NB4 (cell line): Measurements from ENCODE around the gene EPS8L1.
A peak's percentile ranks its signal among the peaks of the same experiment; 100 is the strongest.

Experiments used
- DNase-seq: peaks from one replicate; pipeline ENCODE4 v3.0.0; 2010; ENCODE audit warnings: low read depth
- H3K4me3 ChIP-seq: one replicate; pipeline ENCODE4 v1.5.1; 2011; ENCODE audit warnings: mild to moderate bottlenecking, low read depth, low read length, moderate library complexity
- CTCF ChIP-seq: IDR thresholded peaks from one replicate; pipeline ENCODE4 v1.5.1; 2012; ENCODE audit warnings: low read depth, low read length
- MAX ChIP-seq: IDR thresholded peaks from 2 replicates; pipeline ENCODE4 v1.6.1; 2011; ENCODE audit warnings: low read depth, low read length
- MYC ChIP-seq: IDR thresholded peaks from 2 replicates; pipeline ENCODE4 v1.6.1; 2011; ENCODE audit warnings: low read depth, low read length
- POLR2A ChIP-seq: IDR thresholded peaks from 2 replicates; pipeline ENCODE4 v1.6.1; 2011; ENCODE audit warnings: mild to moderate bottlenecking; ENCODE audit not compliant: insufficient read length; ENCODE audit errors: extremely low read depth

Gene EPS8L1

DNA sequence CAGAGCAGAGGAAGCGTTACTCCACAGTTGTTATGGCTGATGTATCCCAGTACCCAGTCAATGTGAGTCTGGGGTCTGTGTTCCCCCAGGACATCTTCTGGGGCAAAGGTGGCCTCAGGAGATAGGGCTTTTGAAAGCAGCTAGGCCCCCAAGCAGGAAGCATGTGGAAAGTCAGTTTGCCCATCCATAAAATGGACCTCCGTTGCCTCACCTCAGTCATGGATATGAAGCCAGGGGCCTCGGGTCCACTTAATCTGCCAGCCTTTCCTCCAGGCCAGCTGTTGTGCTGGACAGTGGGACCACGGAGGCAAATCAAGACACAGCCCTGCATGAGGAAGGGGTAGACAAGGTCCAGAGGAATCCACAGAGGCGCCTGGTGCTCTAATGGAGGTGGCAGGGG is 3.3 kb downstream of the EPS8L1 start:
- no peak overlapping the region for H3K4me3 ChIP-seq
- no peak for TF ChIP-seq MAX
- no peak for TF ChIP-seq MYC
- TF ChIP-seq CTCF, result no peak
- no peak for TF ChIP-seq POLR2A
- no peak for DNase-seq

DNA sequence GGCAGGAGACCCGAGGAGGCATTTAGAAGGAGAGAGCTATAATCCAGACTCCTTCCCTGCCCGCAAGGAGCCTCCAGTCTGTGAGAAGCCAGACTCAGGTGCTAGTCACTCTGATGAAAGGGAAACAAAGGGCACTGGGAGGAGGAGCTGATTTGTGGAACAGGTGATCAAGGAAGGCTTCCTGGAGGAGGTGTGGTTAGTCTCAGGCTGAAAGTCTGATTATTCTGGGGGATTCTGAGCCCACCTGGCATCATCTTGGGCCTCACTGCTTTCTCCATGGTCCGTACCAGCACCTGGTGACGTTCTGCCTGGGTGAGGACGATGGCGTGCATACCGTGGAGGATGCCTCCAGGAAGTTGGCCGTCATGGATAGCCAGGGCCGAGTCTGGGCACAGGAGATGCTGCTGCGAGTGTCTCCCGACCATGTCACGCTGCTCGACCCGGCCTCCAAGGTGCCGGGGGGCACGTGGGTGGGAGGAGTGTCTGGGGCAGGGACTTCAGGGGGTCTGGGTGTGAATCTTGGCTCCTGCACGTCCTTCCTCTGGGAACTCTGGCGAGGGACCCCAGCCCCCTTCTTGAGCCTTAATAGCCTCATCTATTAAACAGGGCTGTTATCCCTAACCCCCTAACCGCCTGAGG is 3.9 kb downstream of the EPS8L1 start:
- TF ChIP-seq POLR2A (no peak), CTCF (no peak), MYC (no peak), MAX (no peak)
- no peak for DNase-seq
- H3K4me3 ChIP-seq, result no peak overlapping the region

GRCh38 chr19:55080121-55080967 is 4.7 kb downstream of the EPS8L1 start:
- peak overlapping the region; percentile 64 for H3K4me3 ChIP-seq
- peak; percentile 81 for DNase-seq
- TF ChIP-seq MAX (peak; percentile 82), CTCF (no peak), POLR2A (peak; percentile 30)

DNA sequence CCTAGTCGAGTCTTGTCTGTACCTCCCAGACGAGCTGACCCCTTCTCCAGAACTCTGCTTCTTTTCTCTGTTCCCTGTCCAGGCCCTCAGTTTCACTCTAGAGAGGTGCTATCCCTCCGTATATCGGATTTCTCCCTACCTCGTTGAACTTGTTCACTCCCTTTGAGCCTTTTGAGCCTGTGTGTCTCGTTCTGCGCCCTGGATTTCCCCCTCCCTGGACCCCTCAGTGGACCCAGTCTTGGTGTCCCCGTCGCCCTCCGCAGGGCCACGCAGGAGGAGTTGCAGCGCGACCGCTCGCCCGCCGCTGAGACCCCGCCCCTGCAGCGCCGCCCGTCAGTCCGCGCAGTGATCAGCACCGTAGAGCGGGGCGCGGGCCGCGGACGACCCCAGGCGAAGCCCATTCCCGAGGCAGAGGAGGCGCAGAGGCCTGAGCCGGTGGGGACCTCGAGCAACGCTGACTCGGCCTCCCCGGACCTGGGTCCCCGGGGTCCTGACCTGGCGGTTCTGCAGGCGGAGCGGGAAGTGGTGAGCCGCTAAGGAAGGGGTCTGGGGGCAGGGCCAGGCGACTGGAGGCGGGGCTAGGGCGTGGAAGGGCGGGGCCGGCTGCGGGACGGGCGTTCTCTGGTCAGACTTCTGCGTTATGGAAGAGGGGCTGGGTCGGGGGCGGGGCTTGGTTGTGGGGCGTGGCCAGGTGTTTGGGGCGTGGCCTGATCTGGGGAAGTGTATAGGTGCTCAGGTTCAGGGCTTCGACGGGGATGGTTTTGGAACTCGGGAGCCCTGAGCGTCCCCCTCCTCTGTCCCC is 5.5 kb downstream of the EPS8L1 start:
- H3K4me3 ChIP-seq, result peak overlapping the region; percentile 64
- DNase-seq, result peak; percentile 87
- TF ChIP-seq MYC (no peak), POLR2A (peak; percentile 54), MAX (0 out of 2 replicates have a peak, but pooled peaks have one; percentile 1), CTCF (no peak)

GRCh38 chr19:55081770-55082019 is 6.0 kb downstream of the EPS8L1 start:
- no peak overlapping the region for H3K4me3 ChIP-seq
- no peak for TF ChIP-seq MYC
- TF ChIP-seq MAX, result no peak
- TF ChIP-seq POLR2A, result no peak
- TF ChIP-seq CTCF, result no peak
- DNase-seq, result no peak
